ENCODE results near the gene ZNF579. TPM values are rescaled to one million over a fixed set of nuclear protein-coding genes. Genes with fewer than 3 reads are reported as not detected.

Gene ZNF579
- total RNA-seq, 4 donors from 2014 or later = 2.0 to 5.6 (median 2.9) TPM

DNA sequence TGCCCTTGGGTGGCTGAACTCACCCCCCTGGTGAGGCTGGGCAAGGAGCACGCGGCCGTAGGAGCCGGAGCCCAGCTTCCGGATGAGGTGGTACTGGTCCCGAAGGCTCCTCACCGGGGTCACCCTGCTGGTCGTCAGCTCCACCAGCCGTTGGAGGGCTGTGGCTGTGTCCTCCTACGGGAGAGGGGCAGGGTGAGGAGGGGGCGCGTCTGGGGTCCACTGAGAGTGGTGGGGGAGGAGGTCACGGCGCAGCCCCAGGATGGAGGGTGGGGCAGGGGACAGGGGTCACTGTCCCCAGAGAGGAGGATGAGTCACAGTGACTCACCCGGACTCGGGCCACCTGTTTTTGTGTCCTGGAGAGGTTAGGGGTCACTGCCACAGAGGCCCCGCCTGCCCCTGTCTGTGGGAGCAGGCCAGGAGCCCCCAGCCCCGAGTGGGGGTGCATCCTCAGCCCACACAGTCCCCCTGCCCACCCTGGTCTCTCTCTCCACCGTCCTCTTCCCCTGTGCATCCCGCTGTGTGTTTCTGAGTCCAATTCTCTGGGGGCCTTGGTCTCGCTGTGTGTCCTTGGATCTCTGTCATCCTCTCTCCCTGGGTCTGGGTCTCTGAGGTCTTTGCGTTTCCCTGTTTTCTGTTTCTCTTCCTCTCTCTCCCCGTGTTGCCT lies 35.7 kb downstream of the ZNF579 start:
- 61 to 62% methylated on average over 7 to 23 of the region's 23 CpGs for WGBS, 2 donors (ENCODE audit: low coverage in 1 of 2)
- TF ChIP-seq EP300 (IDR thresholded peaks at IDR 0.05; ENCODE audit: low read depth) (no peak), POLR2AphosphoS5 (IDR thresholded peaks at IDR 0.05) (no peak), POLR2A (IDR thresholded peaks at IDR 0.05) (no peak)
- TF ChIP-seq, protein P1, sequence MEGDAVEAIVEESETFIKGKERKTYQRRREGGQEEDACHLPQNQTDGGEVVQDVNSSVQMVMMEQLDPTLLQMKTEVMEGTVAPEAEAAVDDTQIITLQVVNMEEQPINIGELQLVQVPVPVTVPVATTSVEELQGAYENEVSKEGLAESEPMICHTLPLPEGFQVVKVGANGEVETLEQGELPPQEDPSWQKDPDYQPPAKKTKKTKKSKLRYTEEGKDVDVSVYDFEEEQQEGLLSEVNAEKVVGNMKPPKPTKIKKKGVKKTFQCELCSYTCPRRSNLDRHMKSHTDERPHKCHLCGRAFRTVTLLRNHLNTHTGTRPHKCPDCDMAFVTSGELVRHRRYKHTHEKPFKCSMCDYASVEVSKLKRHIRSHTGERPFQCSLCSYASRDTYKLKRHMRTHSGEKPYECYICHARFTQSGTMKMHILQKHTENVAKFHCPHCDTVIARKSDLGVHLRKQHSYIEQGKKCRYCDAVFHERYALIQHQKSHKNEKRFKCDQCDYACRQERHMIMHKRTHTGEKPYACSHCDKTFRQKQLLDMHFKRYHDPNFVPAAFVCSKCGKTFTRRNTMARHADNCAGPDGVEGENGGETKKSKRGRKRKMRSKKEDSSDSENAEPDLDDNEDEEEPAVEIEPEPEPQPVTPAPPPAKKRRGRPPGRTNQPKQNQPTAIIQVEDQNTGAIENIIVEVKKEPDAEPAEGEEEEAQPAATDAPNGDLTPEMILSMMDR (IDR thresholded peaks at IDR 0.05) = no peak
- in situ Hi-C loops (cut with MboI; ENCODE audit: low pct_ligation_motif_present in 1 of 4, low pct_unique_long_range_greater_than_20kb in 1 of 4, low sequenced_read_pairs in 3 of 4) = no loop called here
- no peak overlapping the region for H3K4me3 ChIP-seq
- peaks cover 21% of the 10 kb centered on the region for H3K27me3 ChIP-seq
- intact Hi-C loops (cut with DNase I; ENCODE audit: low total_unique reads) = no loop called here
- H3K4me1 ChIP-seq = peaks cover 0 to 8% (median 4%) of the 10 kb centered on the region in 4 donors
- H3K9me3 ChIP-seq = no peaks in the 10 kb centered on the region
- DNase-seq = no peak
- no peaks in the 10 kb centered on the region for H3K36me3 ChIP-seq
- no peak overlapping the region for H3K27ac ChIP-seq

DNA sequence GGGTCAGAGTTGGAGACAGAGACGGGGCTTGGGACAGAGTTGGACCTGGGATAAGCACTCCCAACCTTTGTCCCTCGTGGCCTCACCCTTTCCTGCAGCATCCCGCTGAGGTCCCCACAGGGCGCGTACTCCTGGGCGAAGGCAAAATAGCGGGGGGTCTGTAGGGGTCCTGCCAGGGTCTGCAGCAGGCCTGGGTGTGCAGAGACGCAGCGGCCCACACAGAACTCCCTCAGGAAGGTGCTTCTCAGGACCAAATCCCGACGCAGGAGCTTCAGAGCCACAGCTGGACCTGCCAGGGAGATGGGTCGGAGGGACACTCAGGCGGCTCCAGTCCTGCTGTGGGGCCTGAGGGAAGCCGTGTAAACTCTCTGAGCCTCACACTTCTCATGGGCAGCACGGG lies 36.6 kb downstream of the ZNF579 start:
- intact Hi-C loops (cut with DNase I; ENCODE audit: low total_unique reads) (no loop called here), in situ Hi-C loops (cut with MboI; ENCODE audit: low pct_ligation_motif_present in 1 of 4, low pct_unique_long_range_greater_than_20kb in 1 of 4, low sequenced_read_pairs in 3 of 4) (no loop called here)
- no peak for DNase-seq
- no peak overlapping the region for H3K27ac ChIP-seq
- 83% methylated on average over 15 of the region's 15 CpGs; no CpG with 5 or more reads in 1 of the 2 donors for WGBS, 2 donors (ENCODE audit: low coverage in 1 of 2)
- H3K9me3 ChIP-seq = no peaks in the 10 kb centered on the region
- peaks cover 0 to 8% (median 0%) of the 10 kb centered on the region in 4 donors for H3K4me1 ChIP-seq
- H3K36me3 ChIP-seq = no peaks in the 10 kb centered on the region
- TF ChIP-seq POLR2AphosphoS5 (IDR thresholded peaks at IDR 0.05) (no peak), POLR2A (IDR thresholded peaks at IDR 0.05) (no peak), EP300 (IDR thresholded peaks at IDR 0.05; ENCODE audit: low read depth) (no peak)
- TF ChIP-seq, protein P1 (IDR thresholded peaks at IDR 0.05) = no peak
- peaks cover 21% of the 10 kb centered on the region for H3K27me3 ChIP-seq
- no peak overlapping the region for H3K4me3 ChIP-seq

DNA sequence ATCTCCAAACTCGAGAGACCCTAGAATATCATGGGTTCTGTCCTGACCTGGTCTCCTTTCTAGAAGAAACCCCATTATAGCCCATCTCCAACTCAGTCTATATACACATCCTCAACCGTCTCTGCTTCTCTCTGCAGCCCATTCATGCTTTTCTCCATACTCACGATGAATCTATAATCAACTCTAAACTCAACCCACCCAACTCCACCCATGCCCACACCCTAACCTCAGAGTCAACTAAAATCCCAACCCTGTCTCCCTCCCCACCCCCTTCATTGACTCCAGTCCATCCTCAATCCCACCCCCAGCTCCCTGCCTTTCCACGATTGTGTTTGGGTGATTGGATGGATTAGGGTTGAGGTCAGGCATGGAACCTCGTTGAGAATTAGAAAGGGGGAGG lies 37.1 kb downstream of the ZNF579 start:
- TF ChIP-seq, protein P1 (IDR thresholded peaks at IDR 0.05) = no peak
- TF ChIP-seq EP300 (IDR thresholded peaks at IDR 0.05; ENCODE audit: low read depth) (no peak), POLR2AphosphoS5 (IDR thresholded peaks at IDR 0.05) (no peak), POLR2A (IDR thresholded peaks at IDR 0.05) (no peak)
- H3K4me3 ChIP-seq = no peak overlapping the region
- no peaks in the 10 kb centered on the region for H3K9me3 ChIP-seq
- 58 to 64% methylated on average over 3 to 5 of the region's 5 CpGs for WGBS, 2 donors (ENCODE audit: low coverage in 1 of 2)
- in situ Hi-C loops (cut with MboI; ENCODE audit: low pct_ligation_motif_present in 1 of 4, low pct_unique_long_range_greater_than_20kb in 1 of 4, low sequenced_read_pairs in 3 of 4) (no loop called here), intact Hi-C loops (cut with DNase I; ENCODE audit: low total_unique reads) (no loop called here)
- H3K27ac ChIP-seq = no peak overlapping the region
- H3K27me3 ChIP-seq = peaks cover 17% of the 10 kb centered on the region
- no peak for DNase-seq
- H3K4me1 ChIP-seq = peaks cover 0 to 8% (median 0%) of the 10 kb centered on the region in 4 donors
- H3K36me3 ChIP-seq = no peaks in the 10 kb centered on the region

DNA sequence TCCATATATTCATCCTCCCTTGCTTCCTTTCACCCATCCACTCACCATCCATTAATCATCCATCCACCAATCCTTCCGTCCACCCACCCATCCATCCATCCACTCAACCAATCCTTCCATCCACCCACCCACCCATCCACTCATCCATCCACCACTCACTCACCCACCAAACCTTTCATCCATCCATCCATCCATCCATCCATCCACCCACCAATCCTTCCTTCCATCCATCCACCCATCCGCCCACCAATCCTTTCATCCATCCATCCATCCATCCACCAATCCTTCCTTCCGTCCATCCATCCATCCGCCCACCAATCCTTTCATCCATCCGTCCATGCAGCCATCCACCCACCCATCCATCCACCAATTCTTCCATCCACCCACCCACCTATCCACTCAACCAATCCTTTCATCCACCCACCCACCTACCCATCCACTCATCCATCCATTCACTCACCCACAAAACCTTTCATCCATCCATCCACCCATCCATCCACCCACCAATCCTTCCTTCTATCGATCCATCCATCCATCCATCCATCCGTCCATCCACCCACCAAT lies 38.3 kb downstream of the ZNF579 start:
- H3K4me1 ChIP-seq = peaks cover 0 to 8% (median 0%) of the 10 kb centered on the region in 4 donors
- TF ChIP-seq POLR2A (IDR thresholded peaks at IDR 0.05) (no peak), EP300 (IDR thresholded peaks at IDR 0.05; ENCODE audit: low read depth) (no peak), POLR2AphosphoS5 (IDR thresholded peaks at IDR 0.05) (no peak)
- TF ChIP-seq, protein P1 (IDR thresholded peaks at IDR 0.05) = no peak
- no peak for DNase-seq
- in situ Hi-C loops (cut with MboI; ENCODE audit: low pct_ligation_motif_present in 1 of 4, low pct_unique_long_range_greater_than_20kb in 1 of 4, low sequenced_read_pairs in 3 of 4) = no loop called here
- no peak overlapping the region for H3K4me3 ChIP-seq
- intact Hi-C loops (cut with DNase I; ENCODE audit: low total_unique reads) = no loop called here
- no peaks in the 10 kb centered on the region for H3K9me3 ChIP-seq
- no peak overlapping the region for H3K27ac ChIP-seq
- peaks cover 11% of the 10 kb centered on the region for H3K27me3 ChIP-seq
- 86 to 89% methylated on average over 7 of the region's 7 CpGs for WGBS, 2 donors (ENCODE audit: low coverage in 1 of 2)
- H3K36me3 ChIP-seq = no peaks in the 10 kb centered on the region

All from transverse colon (tissue), 4 donors.